Natural killer cell (primary cell): ENCODE results near the gene TENT5A. TPM values are rescaled to one million over a fixed set of nuclear protein-coding genes. Genes with fewer than 3 reads are reported as not detected.

Experiments used
- ATAC-seq, 3 donors: fragments of 150-1000 bp in 2 of 3; fragments of 200-7000 bp in 1 of 3; cut with Tn5 transposase; 1 replicate in 1 of 3; 2 replicates in 2 of 3; pipeline ENCODE4 v1.10.0; 2021; ENCODE audit warnings: mild to moderate bottlenecking in 2 of 3, moderate library complexity in 2 of 3
- DNase-seq, 2 donors: peaks; one replicate each; pipeline versions ENCODE4 v3.0.0 to v3.0.0-alpha.2; 2013 to 2021; ENCODE audit warnings: mixed read lengths in 1 of 2
- H3K27ac ChIP-seq: one replicate; pipeline ENCODE4 v1.5.1; 2013; ENCODE audit warnings: mild to moderate bottlenecking, low read length
- H3K27me3 ChIP-seq: one replicate; pipeline ENCODE4 v1.6.1; 2013; ENCODE audit warnings: low read length; ENCODE audit not compliant: control insufficient read depth, insufficient read depth
- H3K36me3 ChIP-seq: one replicate; pipeline ENCODE4 v1.6.1; 2013; ENCODE audit warnings: low read length; ENCODE audit not compliant: control insufficient read depth, insufficient read depth
- H3K4me1 ChIP-seq: one replicate; pipeline ENCODE4 v1.6.1; 2013; ENCODE audit warnings: low read length; ENCODE audit not compliant: control insufficient read depth, insufficient read depth
- H3K4me3 ChIP-seq: one replicate; pipeline ENCODE4 v1.5.1; 2013; ENCODE audit warnings: low read length
- H3K9me3 ChIP-seq: one replicate; pipeline ENCODE4 v1.6.1; 2013; ENCODE audit warnings: low read length; ENCODE audit not compliant: control insufficient read depth, insufficient read depth
- H3K27ac Mint-ChIP-seq, 2 donors: one replicate each; pipeline ENCODE4 v1.8.0; 2022; ENCODE audit warnings: mild to moderate bottlenecking in 2 of 2, mixed read lengths in 2 of 2, moderate library complexity in 1 of 2
- H3K27me3 Mint-ChIP-seq, 2 donors: one replicate each; pipeline ENCODE4 v1.8.0; 2022; ENCODE audit warnings: low read depth in 2 of 2, mixed read lengths in 2 of 2
- H3K36me3 Mint-ChIP-seq: one replicate; pipeline ENCODE4 v1.8.0; 2022; ENCODE audit warnings: mixed read lengths
- H3K4me1 Mint-ChIP-seq, 2 donors: one replicate each; pipeline ENCODE4 v1.8.0; 2022; ENCODE audit warnings: mixed read lengths in 2 of 2
- H3K4me3 Mint-ChIP-seq: one replicate; pipeline ENCODE4 v1.8.0; 2022; ENCODE audit warnings: mild to moderate bottlenecking, moderate library complexity, mixed read lengths
- H3K9me3 Mint-ChIP-seq, 2 donors: one replicate each; pipeline ENCODE4 v1.8.0; 2022; ENCODE audit warnings: mixed read lengths in 2 of 2
- CTCF ChIP-seq: fragments of 200-600 bp; IDR thresholded peaks from one replicate; pipeline ENCODE4 v1.8.0; 2022; ENCODE audit warnings: antibody characterized with exemption
- WGBS: methylation state at CpG from one replicate; pipeline ENCODE4 v1.1.7; 2013; ENCODE audit warnings: missing lambda C conversion rate; ENCODE audit not compliant: insufficient coverage; 5-methylcytosine and 5-hydroxymethylcytosine counted together
- intact Hi-C: fragments of 100-400 bp; cut with micrococcal nuclease; formaldehyde crosslinking; loops from one replicate; pipeline ENCODE4 v1.14.2; 2022
- total RNA-seq, 4 donors: library from RNA; stranded (reverse); fragments of 120-200 nt in 1 of 4; gene quantifications; one replicate each; pipeline versions ENCODE4 v1.2.3 to v1.2.4, GENCODE V29; 2013 to 2022

The TENT5A gene
- total RNA-seq, 3 donors from 2014 or later (not counting 1 experiment from before 2014, with no cell fraction given): 22.9 to 23.8 (median 22.9) TPM

- ATAC-seq (no peak), DNase-seq (no peak)
- H3K36me3 ChIP-seq: no peaks in the 10 kb centered on the region
- Mint-ChIP-seq H3K4me3 (no peak overlapping the region), H3K9me3 (no peaks in the 10 kb centered on the region), H3K4me1 (no peaks in the 10 kb centered on the region), H3K27me3 (peaks cover 5 to 7% of the 10 kb centered on the region in 2 donors), H3K27ac (no peak overlapping the region), H3K36me3 (no peaks in the 10 kb centered on the region)
- no peaks in the 10 kb centered on the region for H3K9me3 ChIP-seq
- no peak overlapping the region for H3K27ac ChIP-seq
- 81% methylated on average over 3 of the region's 3 CpGs for WGBS
- H3K4me3 ChIP-seq: no peak overlapping the region
- H3K27me3 ChIP-seq: no peaks in the 10 kb centered on the region
- no peak for TF ChIP-seq CTCF
- intact Hi-C loops: no loop called here
- H3K4me1 ChIP-seq: no peaks in the 10 kb centered on the region
These were observed 11.5 kb upstream of the TENT5A start for GRCh38 chr6:81763968-81764367.

GRCh38 chr6:81763051-81763450 is 10.6 kb upstream of the TENT5A start:
- no peaks in the 10 kb centered on the region for H3K9me3 ChIP-seq
- H3K36me3 Mint-ChIP-seq: no peaks in the 10 kb centered on the region
- H3K9me3 Mint-ChIP-seq: no peaks in the 10 kb centered on the region
- no peak overlapping the region for H3K4me3 ChIP-seq
- no peak overlapping the region for H3K27ac Mint-ChIP-seq
- DNase-seq (no peak), ATAC-seq (no peak)
- no peaks in the 10 kb centered on the region for H3K36me3 ChIP-seq
- no peak overlapping the region for H3K4me3 Mint-ChIP-seq
- no peaks in the 10 kb centered on the region for H3K4me1 Mint-ChIP-seq
- H3K27me3 ChIP-seq: no peaks in the 10 kb centered on the region
- H3K27ac ChIP-seq: no peak overlapping the region
- 93% methylated on average over 1 of the region's 1 CpG for WGBS
- intact Hi-C loops: no loop called here
- peaks cover 5 to 7% of the 10 kb centered on the region in 2 donors for H3K27me3 Mint-ChIP-seq
- H3K4me1 ChIP-seq: no peaks in the 10 kb centered on the region
- no peak for TF ChIP-seq CTCF

- Mint-ChIP-seq H3K27ac (no peak overlapping the region), H3K36me3 (no peaks in the 10 kb centered on the region), H3K4me3 (no peak overlapping the region), H3K4me1 (no peaks in the 10 kb centered on the region), H3K27me3 (peaks cover 5 to 7% of the 10 kb centered on the region in 2 donors), H3K9me3 (no peaks in the 10 kb centered on the region)
- no peak for DNase-seq
- no peak overlapping the region for H3K4me3 ChIP-seq
- no peaks in the 10 kb centered on the region for H3K36me3 ChIP-seq
- H3K4me1 ChIP-seq: no peaks in the 10 kb centered on the region
- WGBS: 69% methylated on average over 4 of the region's 4 CpGs
- ATAC-seq: no peak
- no peak overlapping the region for H3K27ac ChIP-seq
- no peak for TF ChIP-seq CTCF
- intact Hi-C loops: no loop called here
- no peaks in the 10 kb centered on the region for H3K9me3 ChIP-seq
- H3K27me3 ChIP-seq: no peaks in the 10 kb centered on the region
These were observed 10.1 kb upstream of the TENT5A start for GRCh38 chr6:81762606-81763005.

GRCh38 chr6:81762132-81762531 is 9.7 kb upstream of the TENT5A start:
- TF ChIP-seq CTCF: no peak
- Mint-ChIP-seq H3K4me3 (no peak overlapping the region), H3K36me3 (no peaks in the 10 kb centered on the region), H3K27ac (no peak overlapping the region), H3K27me3 (peaks cover 6 to 7% of the 10 kb centered on the region in 2 donors), H3K4me1 (no peaks in the 10 kb centered on the region), H3K9me3 (no peaks in the 10 kb centered on the region)
- Histone ChIP-seq H3K27ac (no peak overlapping the region), H3K36me3 (no peaks in the 10 kb centered on the region), H3K9me3 (no peaks in the 10 kb centered on the region), H3K27me3 (no peaks in the 10 kb centered on the region), H3K4me1 (no peaks in the 10 kb centered on the region), H3K4me3 (no peak overlapping the region)
- DNase-seq (no peak), ATAC-seq (no peak)
- intact Hi-C loops: no loop called here
